ENCODE data around the gene CIPC.

Gene CIPC

DNA sequence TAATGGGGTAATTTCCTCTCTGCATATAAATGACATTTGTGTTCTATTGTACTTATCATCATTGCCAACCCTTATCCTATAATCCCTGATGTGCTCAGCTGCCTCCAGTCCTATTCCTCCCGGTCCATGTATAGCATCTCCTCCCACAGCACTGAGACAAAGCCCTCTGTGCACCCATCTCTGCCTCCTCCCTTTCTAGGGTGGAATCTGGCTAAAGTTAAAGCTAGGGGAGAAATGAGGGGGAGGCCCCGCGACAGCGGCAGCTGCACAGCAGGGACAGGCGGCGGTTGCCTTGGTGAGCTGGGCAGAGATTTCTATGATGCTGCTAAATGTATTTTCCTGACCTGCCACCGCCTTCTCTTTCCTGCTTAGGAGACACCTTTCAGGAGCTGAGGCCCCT is 56.4 kb downstream of the CIPC start:
- peaks cover 5% of the 10 kb centered on the region for H3K27me3 ChIP-seq (ENCODE audit: insufficient read depth, low read length, poor library complexity)
- TF ChIP-seq, protein P1, sequence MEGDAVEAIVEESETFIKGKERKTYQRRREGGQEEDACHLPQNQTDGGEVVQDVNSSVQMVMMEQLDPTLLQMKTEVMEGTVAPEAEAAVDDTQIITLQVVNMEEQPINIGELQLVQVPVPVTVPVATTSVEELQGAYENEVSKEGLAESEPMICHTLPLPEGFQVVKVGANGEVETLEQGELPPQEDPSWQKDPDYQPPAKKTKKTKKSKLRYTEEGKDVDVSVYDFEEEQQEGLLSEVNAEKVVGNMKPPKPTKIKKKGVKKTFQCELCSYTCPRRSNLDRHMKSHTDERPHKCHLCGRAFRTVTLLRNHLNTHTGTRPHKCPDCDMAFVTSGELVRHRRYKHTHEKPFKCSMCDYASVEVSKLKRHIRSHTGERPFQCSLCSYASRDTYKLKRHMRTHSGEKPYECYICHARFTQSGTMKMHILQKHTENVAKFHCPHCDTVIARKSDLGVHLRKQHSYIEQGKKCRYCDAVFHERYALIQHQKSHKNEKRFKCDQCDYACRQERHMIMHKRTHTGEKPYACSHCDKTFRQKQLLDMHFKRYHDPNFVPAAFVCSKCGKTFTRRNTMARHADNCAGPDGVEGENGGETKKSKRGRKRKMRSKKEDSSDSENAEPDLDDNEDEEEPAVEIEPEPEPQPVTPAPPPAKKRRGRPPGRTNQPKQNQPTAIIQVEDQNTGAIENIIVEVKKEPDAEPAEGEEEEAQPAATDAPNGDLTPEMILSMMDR (IDR thresholded peaks at IDR 0.05; ENCODE audit: borderline replicate concordance, extremely low read depth, low read length, poor library complexity, severe bottlenecking) = no peak
- TF ChIP-seq EZH2 (IDR thresholded peaks at IDR 0.05; ENCODE audit: borderline replicate concordance, low read depth, low read length, severe bottlenecking) = no peak
- no peak for DNase-seq

DNA sequence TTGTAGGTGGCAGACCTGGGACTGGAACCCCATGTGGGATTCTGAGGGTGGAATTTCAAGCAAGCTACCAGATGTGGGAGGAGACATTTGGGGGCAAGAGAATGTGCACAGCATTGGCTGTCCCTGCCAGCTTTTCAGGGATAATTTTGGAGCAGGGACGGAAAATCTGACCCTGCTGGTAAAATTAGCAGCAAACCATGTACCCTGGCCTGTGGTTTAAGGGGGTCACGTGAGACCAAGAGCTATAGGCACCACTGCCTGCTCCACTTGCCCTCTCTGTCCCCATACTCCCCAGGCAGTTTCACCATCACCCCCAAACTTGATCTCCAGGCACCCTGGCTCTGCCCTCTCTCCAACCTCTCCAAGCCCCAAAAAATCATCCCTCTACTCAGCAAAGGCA is 57.0 kb downstream of the CIPC start:
- no peak overlapping the region for H3K9ac ChIP-seq (ENCODE audit: low read depth, low read length)
- no peak overlapping the region for H3K27ac ChIP-seq (ENCODE audit: low read length)
- no peak for DNase-seq
- H3K27me3 ChIP-seq (ENCODE audit: insufficient read depth, low read length, poor library complexity) = peaks cover 5% of the 10 kb centered on the region
- H2AFZ ChIP-seq (ENCODE audit: low read depth, low read length) = no peak overlapping the region
- no peak overlapping the region for H3K4me2 ChIP-seq (ENCODE audit: insufficient read depth, low read length)
- H3K4me3 ChIP-seq (ENCODE audit: low read depth in 1 of 2, low read length in 2 of 2) = no peak overlapping the region
- no peaks in the 10 kb centered on the region for H3K79me2 ChIP-seq (ENCODE audit: insufficient read depth, low read length)
- H3K4me1 ChIP-seq (ENCODE audit: insufficient read depth, low read length) = no peaks in the 10 kb centered on the region
- ATAC-seq (ENCODE audit: insufficient read depth, low read depth) = no peak
- no peaks in the 10 kb centered on the region for H3K9me3 ChIP-seq (ENCODE audit: insufficient read depth, low read length, severe bottlenecking)
- TF ChIP-seq EZH2 (IDR thresholded peaks at IDR 0.05; ENCODE audit: borderline replicate concordance, low read depth, low read length, severe bottlenecking) = no peak
- TF ChIP-seq, protein P1 (IDR thresholded peaks at IDR 0.05; ENCODE audit: borderline replicate concordance, extremely low read depth, low read length, poor library complexity, severe bottlenecking) = no peak
- no peaks in the 10 kb centered on the region for H3K36me3 ChIP-seq (ENCODE audit: insufficient read depth, low read length)
- no peaks in the 10 kb centered on the region for H4K20me1 ChIP-seq (ENCODE audit: insufficient read depth, low read length)

More for the DNA sequence above, 56.4 kb downstream of the CIPC start:
- no peak overlapping the region for H3K9ac ChIP-seq (ENCODE audit: low read depth, low read length)
- no peaks in the 10 kb centered on the region for H3K4me1 ChIP-seq (ENCODE audit: insufficient read depth, low read length)
- no peaks in the 10 kb centered on the region for H3K79me2 ChIP-seq (ENCODE audit: insufficient read depth, low read length)
- no peak overlapping the region for H3K4me3 ChIP-seq (ENCODE audit: low read depth in 1 of 2, low read length in 2 of 2)
- no peaks in the 10 kb centered on the region for H3K36me3 ChIP-seq (ENCODE audit: insufficient read depth, low read length)
- no peaks in the 10 kb centered on the region for H3K9me3 ChIP-seq (ENCODE audit: insufficient read depth, low read length, severe bottlenecking)
- no peak overlapping the region for H3K4me2 ChIP-seq (ENCODE audit: insufficient read depth, low read length)
- H4K20me1 ChIP-seq (ENCODE audit: insufficient read depth, low read length) = no peaks in the 10 kb centered on the region
- no peak overlapping the region for H2AFZ ChIP-seq (ENCODE audit: low read depth, low read length)
- ATAC-seq (ENCODE audit: insufficient read depth, low read depth) = no peak
- H3K27ac ChIP-seq (ENCODE audit: low read length) = no peak overlapping the region

DNA sequence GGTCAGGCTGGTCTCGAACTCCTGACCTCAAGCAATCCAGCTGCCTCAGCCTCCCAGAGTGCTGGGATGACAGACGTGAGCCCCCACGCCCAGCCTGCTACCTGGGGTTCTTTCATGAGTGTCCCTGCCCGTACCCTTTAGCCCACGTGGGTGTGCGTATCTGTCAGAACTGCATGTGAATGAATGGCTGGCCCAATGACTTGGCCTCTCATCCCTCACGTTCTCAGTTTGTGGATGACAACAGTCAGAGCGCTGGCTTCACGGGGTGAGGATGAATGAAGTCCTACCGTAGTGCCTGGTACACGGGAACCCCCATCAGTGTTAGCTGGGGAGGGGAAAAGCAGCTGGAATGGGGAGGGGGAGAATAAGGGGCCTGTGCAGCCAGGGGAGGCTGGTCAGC is 59.7 kb downstream of the CIPC start:
- TF ChIP-seq, protein P1 (IDR thresholded peaks at IDR 0.05; ENCODE audit: borderline replicate concordance, extremely low read depth, low read length, poor library complexity, severe bottlenecking) = no peak
- no peak for TF ChIP-seq EZH2 (IDR thresholded peaks at IDR 0.05; ENCODE audit: borderline replicate concordance, low read depth, low read length, severe bottlenecking)
- ATAC-seq (ENCODE audit: insufficient read depth, low read depth) (no peak), DNase-seq (no peak)
- Histone ChIP-seq H3K27ac (ENCODE audit: low read length) (no peak overlapping the region), H3K27me3 (ENCODE audit: insufficient read depth, low read length, poor library complexity) (peaks cover 8% of the 10 kb centered on the region), H3K4me2 (ENCODE audit: insufficient read depth, low read length) (no peak overlapping the region), H3K9ac (ENCODE audit: low read depth, low read length) (no peak overlapping the region), H3K9me3 (ENCODE audit: insufficient read depth, low read length, severe bottlenecking) (no peaks in the 10 kb centered on the region), H3K4me3 (ENCODE audit: low read depth in 1 of 2, low read length in 2 of 2) (no peak overlapping the region), H3K36me3 (ENCODE audit: insufficient read depth, low read length) (no peaks in the 10 kb centered on the region), H3K79me2 (ENCODE audit: insufficient read depth, low read length) (no peaks in the 10 kb centered on the region), H4K20me1 (ENCODE audit: insufficient read depth, low read length) (no peaks in the 10 kb centered on the region), H3K4me1 (ENCODE audit: insufficient read depth, low read length) (no peaks in the 10 kb centered on the region), H2AFZ (ENCODE audit: low read depth, low read length) (no peak overlapping the region)
